Activated B cell treated with CpG ODN at 0.5 μM for 24 hours (primary cell): ENCODE results near the gene FHDC1. TPM values are rescaled to one million over a fixed set of nuclear protein-coding genes. Genes with fewer than 3 reads are reported as not detected.

Source experiments
- ATAC-seq: fragments of 200-7000 bp; cut with Tn5 transposase; one replicate; pipeline ENCODE4 v1.10.0; 2021; ENCODE audit warnings: low read depth, mild to moderate bottlenecking, moderate library complexity
- CTCF ChIA-PET: fragments of 350-600 bp; sonication (Branson Sonifier 250); formaldehyde crosslinking; loops from one replicate; lab custom pipeline; 2021; ENCODE audit warnings: antibody characterized with exemption; lab: Charles Lee
- POLR2A ChIA-PET: fragments of 350-600 bp; sonication (Branson Sonifier 250); formaldehyde crosslinking; loops from one replicate; lab custom pipeline; 2021; ENCODE audit warnings: antibody characterized with exemption; lab: Charles Lee
- DNase-seq: peaks from one replicate; pipeline ENCODE4 v3.0.0; 2022
- H3K27ac Mint-ChIP-seq: one replicate; pipeline ENCODE4 v1.8.0; 2020; ENCODE audit warnings: mixed read lengths
- H3K27me3 Mint-ChIP-seq: one replicate; pipeline ENCODE4 v1.8.0; 2021; ENCODE audit warnings: mixed read lengths
- H3K36me3 Mint-ChIP-seq: one replicate; pipeline ENCODE4 v1.8.0; 2021; ENCODE audit warnings: low read depth, mixed read lengths
- H3K4me1 Mint-ChIP-seq: one replicate; pipeline ENCODE4 v1.8.0; 2021; ENCODE audit warnings: mixed read lengths
- H3K4me3 Mint-ChIP-seq: one replicate; pipeline ENCODE4 v1.8.0; 2020; ENCODE audit warnings: mild to moderate bottlenecking, mixed read lengths
- H3K9me3 Mint-ChIP-seq: one replicate; pipeline ENCODE4 v1.8.0; 2020; ENCODE audit warnings: mixed read lengths
- CTCF ChIP-seq: fragments of 200-600 bp; IDR thresholded peaks from one replicate; pipeline ENCODE4 v1.8.0; 2022; ENCODE audit warnings: antibody characterized with exemption, mild to moderate bottlenecking
- intact Hi-C: fragments of 100-400 bp; cut with micrococcal nuclease; formaldehyde crosslinking; loops from one replicate; pipeline ENCODE4 v1.15.1; 2024
- total RNA-seq: library from RNA; stranded (reverse); gene quantifications from 2 replicates; pipeline ENCODE4 v1.2.3, GENCODE V29; 2022

FHDC1 gene
- total RNA-seq, 1 donor from 2014 or later, result 0.33 TPM

- CTCF ChIA-PET, result interaction anchor here (3.5 kb wide), 1 partner anchor 148 kb away, joined by 11 read pairs; no protein-coding TSS in a partner anchor
- DNase-seq, result no peak
- peaks cover 47% of the 10 kb centered on the region for H3K27me3 Mint-ChIP-seq
Observed at GRCh38 chr4:152935143-152935542, 980 bp upstream of the FHDC1 start.

GRCh38 chr4:152936446-152937335 is 568 bp downstream of the FHDC1 start:
- no peak for TF ChIP-seq CTCF
- Mint-ChIP-seq H3K9me3 (no peaks in the 10 kb centered on the region), H3K27ac (no peak overlapping the region), H3K4me3 (peak overlapping the region; percentile 73), H3K36me3 (no peaks in the 10 kb centered on the region), H3K27me3 (peaks cover 50% of the 10 kb centered on the region), H3K4me1 (peaks cover 22% of the 10 kb centered on the region)
- ChIA-PET CTCF (interaction anchor here (0.8 to 3.5 kb wide), 3 partner anchors 147 to 190 kb away, joined by 3 to 11 read pairs (median 3); no protein-coding TSS in a partner anchor), POLR2A (interaction anchor here (0.6 kb wide), 2 partner anchors 468 to 564 kb away, joined by 3 read pairs; no protein-coding TSS in a partner anchor)
- ATAC-seq (peak; percentile 33), DNase-seq (peak; percentile 34)
- intact Hi-C loops, result loop anchor here (2.0 to 5.0 kb wide), 2 partner anchors 146 to 191 kb away; no protein-coding TSS in a partner anchor

More at GRCh38 chr4:152935143-152935542, 980 bp upstream of the FHDC1 start:
- no peak for TF ChIP-seq CTCF
- Mint-ChIP-seq H3K27ac (no peak overlapping the region), H3K4me3 (peak overlapping the region; percentile 71), H3K9me3 (no peaks in the 10 kb centered on the region), H3K36me3 (no peaks in the 10 kb centered on the region), H3K4me1 (peaks cover 22% of the 10 kb centered on the region)
- intact Hi-C loops, result loop anchor here (5.0 kb wide), 1 partner anchor 192 kb away; no protein-coding TSS in a partner anchor
- POLR2A ChIA-PET, result no interaction called here
- no peak for ATAC-seq

GRCh38 chr4:152937336-152938236 is 1.5 kb downstream of the FHDC1 start:
- Mint-ChIP-seq H3K9me3 (no peaks in the 10 kb centered on the region), H3K27me3 (peaks cover 57% of the 10 kb centered on the region), H3K36me3 (no peaks in the 10 kb centered on the region), H3K27ac (no peak overlapping the region), H3K4me3 (peak overlapping the region; percentile 83), H3K4me1 (peaks cover 22% of the 10 kb centered on the region)
- ChIA-PET CTCF (interaction anchor here (0.8 to 3.5 kb wide), 2 partner anchors 146 to 189 kb away, joined by 3 to 11 read pairs; no protein-coding TSS in a partner anchor), POLR2A (no interaction called here)
- DNase-seq (peak; percentile 34), ATAC-seq (peak; percentile 69)
- no peak for TF ChIP-seq CTCF
- intact Hi-C loops, result loop anchor here (2.0 to 5.0 kb wide), 2 partner anchors 145 to 190 kb away; no protein-coding TSS in a partner anchor

- POLR2A ChIA-PET, result no interaction called here
- CTCF ChIA-PET, result interaction anchor here (3.5 kb wide), 1 partner anchor 145 kb away, joined by 11 read pairs; no protein-coding TSS in a partner anchor
- Mint-ChIP-seq H3K27me3 (peaks cover 55% of the 10 kb centered on the region), H3K36me3 (no peaks in the 10 kb centered on the region), H3K9me3 (no peaks in the 10 kb centered on the region), H3K4me1 (peaks cover 22% of the 10 kb centered on the region), H3K27ac (peak overlapping the region; percentile 1), H3K4me3 (peak overlapping the region; percentile 83)
- ATAC-seq (no peak), DNase-seq (no peak)
- intact Hi-C loops, result loop anchor here (5.0 kb wide), 1 partner anchor 189 kb away; no protein-coding TSS in a partner anchor
- TF ChIP-seq CTCF, result no peak
Observed at GRCh38 chr4:152938237-152938947, 2.3 kb downstream of the FHDC1 start.
